HG03095 (cell line): Measurements from ENCODE around the gene NRP1.
"Not testable (repeated sequence)": the region's sequence is repeated elsewhere in the genome, so short reads cannot be mapped to it uniquely, and the experiment has no call there.

ENCODE experiments used
- ATAC-seq: cut with Tn5 transposase; IDR thresholded peaks from one replicate; pipeline ENCODE4 v1.9.1; 2021; ENCODE audit warnings: moderate library complexity; ENCODE audit not compliant: unreplicated experiment

NRP1 gene

GRCh38 chr10:33325929-33326328 lies 8.5 kb downstream of the NRP1 start:
- ATAC-seq = no peak

- no peak for ATAC-seq
These were observed 10.7 kb downstream of the NRP1 start for GRCh38 chr10:33323721-33324120.

- ATAC-seq = no peak
These were observed 13.0 kb downstream of the NRP1 start for GRCh38 chr10:33321516-33321915.

DNA sequence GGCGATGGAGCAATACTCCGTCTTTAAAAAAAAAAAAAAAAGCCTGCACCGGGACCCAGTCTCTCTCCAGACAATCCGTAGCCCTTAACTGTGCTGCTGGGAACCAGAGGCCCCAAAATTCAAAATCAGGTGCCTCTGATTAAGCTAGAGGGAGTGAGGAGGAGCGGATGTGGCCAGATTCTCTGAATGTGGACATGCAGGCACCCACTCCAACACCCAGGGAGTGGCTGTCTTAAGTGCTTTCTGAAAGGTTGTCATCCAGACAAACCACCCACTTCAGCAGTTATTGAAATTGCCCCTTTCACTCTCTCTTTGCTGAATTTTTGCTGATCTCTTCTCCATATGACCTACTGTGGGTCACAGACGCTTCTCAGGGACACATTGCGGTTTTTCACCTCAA lies 14.2 kb downstream of the NRP1 start:
- ATAC-seq = no peak

- no peak for ATAC-seq
These were observed 18.6 kb downstream of the NRP1 start for GRCh38 chr10:33315891-33316290.

GRCh38 chr10:33314811-33315561 lies 19.5 kb downstream of the NRP1 start:
- ATAC-seq = no peak

- ATAC-seq = no peak
These were observed 22.8 kb downstream of the NRP1 start for GRCh38 chr10:33311640-33312039.

DNA sequence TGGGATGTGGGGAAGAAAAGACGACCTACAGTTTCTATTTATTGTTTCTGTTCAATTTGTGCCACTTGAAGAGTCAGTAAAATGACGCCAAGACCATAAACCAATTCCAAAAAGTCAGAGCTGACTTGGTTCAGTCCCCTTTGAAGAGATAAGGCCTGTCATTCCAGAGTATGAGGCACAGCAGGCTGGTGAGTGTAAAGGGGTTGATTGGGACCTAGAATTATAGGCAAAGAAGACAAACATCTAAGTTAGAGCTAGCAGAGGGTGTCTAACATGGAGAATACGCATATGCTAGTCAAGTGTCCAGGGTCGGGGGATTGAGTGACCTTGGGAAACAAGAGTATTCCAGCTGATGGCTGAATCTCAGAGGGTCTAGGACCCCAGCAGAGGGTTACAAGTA lies 23.6 kb downstream of the NRP1 start:
- no peak for ATAC-seq

GRCh38 chr10:33309406-33309805 lies 25.1 kb downstream of the NRP1 start:
- ATAC-seq = no peak

DNA sequence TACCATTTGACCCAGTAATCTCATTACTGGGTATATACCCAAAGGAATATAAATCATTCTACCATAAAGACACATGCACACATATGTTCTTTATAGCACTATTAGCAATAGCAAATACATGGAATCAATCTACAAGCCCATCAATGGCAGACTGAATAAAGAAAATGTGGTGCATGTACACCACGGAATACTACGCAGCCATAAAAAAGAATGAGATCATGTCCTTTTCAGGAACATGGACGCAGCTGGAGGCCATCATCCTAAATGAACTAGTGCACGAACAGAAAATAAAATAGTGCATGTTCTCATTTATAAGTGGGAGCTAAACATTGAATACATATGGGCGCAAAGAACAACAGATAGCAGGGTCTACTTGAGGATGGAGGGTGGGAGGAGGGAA lies 26.6 kb downstream of the NRP1 start:
- no peak for ATAC-seq

DNA sequence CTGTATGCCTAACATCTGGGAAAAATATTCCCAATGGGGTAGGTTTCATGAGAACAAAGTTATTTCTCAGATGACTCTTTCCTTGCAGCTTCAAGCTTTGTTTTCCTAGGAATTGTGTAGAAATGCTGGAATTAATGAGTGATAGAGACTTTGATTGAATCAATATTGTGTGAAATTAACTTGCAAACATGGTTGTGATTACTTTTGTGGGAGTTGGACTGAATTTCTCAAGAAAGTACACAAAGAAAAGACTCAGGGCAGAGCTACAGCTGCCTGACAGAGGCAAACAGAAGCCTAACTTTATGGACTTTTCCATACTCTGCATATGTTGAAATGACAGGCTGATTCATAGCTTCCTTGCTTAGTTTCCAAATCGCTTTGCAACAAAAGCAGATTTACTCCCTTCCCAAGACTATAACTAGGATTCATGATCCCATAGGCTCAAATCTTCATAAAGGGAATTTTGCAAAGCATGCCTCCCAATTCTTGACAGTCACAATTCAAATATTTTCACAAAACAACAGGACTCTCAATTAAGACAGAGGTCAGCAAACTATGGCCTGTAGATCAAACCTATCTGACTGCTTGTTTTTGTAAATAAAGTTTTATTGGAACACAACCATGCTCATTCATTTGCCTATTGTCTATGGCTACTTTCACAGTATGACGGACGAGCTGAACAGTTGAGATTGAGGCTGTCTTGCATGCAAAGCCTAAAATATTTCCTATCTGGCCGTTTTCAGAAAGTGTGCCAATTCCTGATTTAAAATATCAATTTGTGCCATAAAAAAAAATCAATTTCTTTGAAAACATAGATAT lies 27.6 kb downstream of the NRP1 start:
- no peak for ATAC-seq

- ATAC-seq = no peak
These were observed 28.3 kb downstream of the NRP1 start for GRCh38 chr10:33306126-33306525.

- no peak for ATAC-seq
These were observed 29.8 kb downstream of the NRP1 start for GRCh38 chr10:33304423-33305225.

- no peak for ATAC-seq
These were observed 30.5 kb downstream of the NRP1 start for GRCh38 chr10:33303988-33304387.

GRCh38 chr10:33302208-33302829 lies 32.1 kb downstream of the NRP1 start:
- ATAC-seq = no peak

DNA sequence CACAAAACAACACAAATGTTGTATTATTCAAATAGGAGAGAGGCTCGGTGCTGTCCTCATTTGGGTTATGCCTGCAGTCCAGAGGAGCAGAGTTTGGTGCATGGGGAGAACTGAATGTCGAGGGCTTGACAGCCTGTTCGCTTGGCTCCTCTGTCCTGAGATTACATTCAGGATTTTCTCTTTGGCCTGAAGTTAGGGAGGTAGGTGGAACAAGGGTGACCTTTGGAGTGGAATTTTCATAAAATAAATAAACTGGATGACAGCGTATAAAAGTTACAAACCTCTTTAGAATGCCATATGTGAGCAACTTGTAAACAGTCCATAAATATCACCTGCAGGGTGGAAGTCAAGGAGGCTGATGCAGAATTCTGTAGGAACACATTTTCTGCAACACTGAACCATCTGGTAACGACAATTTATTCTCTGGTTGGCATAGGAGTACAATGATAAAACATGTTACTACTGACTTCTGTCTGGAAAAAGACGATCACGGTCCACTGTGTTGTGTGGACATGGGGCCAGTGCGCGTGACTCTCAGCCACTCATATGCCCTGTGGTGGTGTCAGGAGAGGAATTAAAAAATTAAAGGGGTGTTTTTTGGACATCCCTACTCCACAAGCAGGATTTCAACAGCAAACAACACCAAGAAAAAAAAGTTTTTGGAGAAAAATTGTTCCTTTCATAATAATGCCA lies 33.2 kb downstream of the NRP1 start:
- ATAC-seq = no peak

DNA sequence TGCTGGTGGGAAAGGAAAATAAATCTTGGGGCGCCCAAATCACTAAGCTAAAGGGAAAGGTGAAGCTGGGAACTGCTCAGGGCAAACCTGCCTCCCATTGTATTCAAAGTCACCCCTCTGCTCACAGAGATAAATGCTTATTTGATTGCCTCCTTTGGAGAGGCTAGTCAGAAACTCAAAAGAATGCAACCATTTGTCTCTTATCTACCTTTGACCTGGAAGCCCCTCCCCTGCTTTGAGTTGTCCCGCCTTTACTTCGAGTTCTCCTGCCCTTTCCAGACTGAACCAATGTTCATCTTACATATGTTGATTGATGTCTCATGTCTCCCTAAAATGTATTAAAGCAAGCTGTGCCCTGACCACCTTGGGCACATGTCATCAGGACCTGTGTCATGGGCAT lies 33.9 kb downstream of the NRP1 start:
- ATAC-seq = not testable (repeated sequence)

GRCh38 chr10:33298893-33299292 lies 35.6 kb downstream of the NRP1 start:
- no peak for ATAC-seq

DNA sequence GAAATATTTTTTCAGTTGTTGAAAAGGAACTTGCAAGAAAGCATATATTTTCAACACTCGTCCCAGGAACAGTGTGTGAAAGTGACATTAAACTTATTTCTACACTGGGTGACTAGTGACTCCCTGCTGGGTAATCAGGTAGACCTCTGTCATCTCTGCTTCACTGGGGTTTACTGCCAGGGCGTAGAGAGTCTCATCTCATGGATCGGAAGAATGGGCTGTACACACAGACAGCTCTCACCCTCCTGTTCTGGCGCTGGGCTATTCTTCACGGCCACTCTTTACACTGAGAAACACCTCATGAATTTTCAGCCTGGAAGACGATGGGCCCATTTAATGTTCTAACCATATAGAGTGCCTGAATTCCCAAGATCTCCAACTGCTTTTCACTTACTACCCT lies 36.4 kb downstream of the NRP1 start:
- ATAC-seq = no peak

- no peak for ATAC-seq
These were observed 38.6 kb downstream of the NRP1 start for GRCh38 chr10:33295851-33296250.
